HG03342 (cell line): ENCODE results near the gene CCM2.

Source experiments
- ATAC-seq: cut with Tn5 transposase; IDR thresholded peaks from one replicate; pipeline ENCODE4 v1.9.1; 2021; ENCODE audit warnings: mild to moderate bottlenecking, moderate library complexity; ENCODE audit not compliant: unreplicated experiment

Gene CCM2

GRCh38 chr7:45117582-45117981 lies 117.6 kb downstream of the CCM2 start:
- ATAC-seq = no peak

GRCh38 chr7:45118292-45118691 lies 118.3 kb downstream of the CCM2 start:
- ATAC-seq = no peak

DNA sequence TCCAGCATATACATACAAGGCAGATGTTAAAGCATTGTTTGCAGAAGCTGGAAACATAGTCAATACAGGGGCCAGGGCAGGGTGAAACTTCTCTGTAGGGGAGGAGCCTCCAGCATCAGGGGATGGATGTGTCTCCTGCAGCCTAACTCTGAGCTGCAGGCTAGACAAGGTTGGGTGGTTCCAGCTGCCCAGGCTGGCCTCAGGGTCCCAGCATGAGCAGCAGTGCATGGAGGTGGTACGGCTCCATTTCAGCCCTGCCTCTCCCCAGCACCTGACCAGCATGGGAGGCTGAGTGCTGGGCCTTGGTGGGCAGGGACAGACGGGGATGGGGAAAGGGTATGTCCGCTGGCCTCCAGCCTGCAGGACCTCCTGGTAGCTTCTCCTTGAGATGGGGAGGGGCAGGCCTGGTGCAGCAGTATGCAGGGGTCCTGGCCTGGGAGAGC lies 118.9 kb downstream of the CCM2 start:
- no peak for ATAC-seq

GRCh38 chr7:45119550-45119949 lies 119.5 kb downstream of the CCM2 start:
- no peak for ATAC-seq

GRCh38 chr7:45122975-45123860 lies 123.2 kb downstream of the CCM2 start:
- ATAC-seq = no peak

- ATAC-seq = no peak
Observed at GRCh38 chr7:45123913-45124710, 124.1 kb downstream of the CCM2 start.

GRCh38 chr7:45125193-45125904 lies 125.3 kb downstream of the CCM2 start:
- ATAC-seq = no peak
